HG03108 (cell line): ENCODE results near the gene TELO2.

Experiments
- ATAC-seq: cut with Tn5 transposase; IDR thresholded peaks from one replicate; pipeline ENCODE4 v1.9.1; 2021; ENCODE audit warnings: moderate library complexity; ENCODE audit not compliant: unreplicated experiment

Gene TELO2

GRCh38 chr16:1496464-1496863 is 3.3 kb downstream of the TELO2 start:
- ATAC-seq: no peak

- ATAC-seq: no peak
These were observed 3.9 kb downstream of the TELO2 start for GRCh38 chr16:1497014-1497598.

GRCh38 chr16:1498899-1499676 is 5.9 kb downstream of the TELO2 start:
- no peak for ATAC-seq

- no peak for ATAC-seq
These were observed 6.8 kb downstream of the TELO2 start for GRCh38 chr16:1499756-1500464.

GRCh38 chr16:1500465-1501150 is 7.4 kb downstream of the TELO2 start:
- ATAC-seq: no peak

GRCh38 chr16:1501630-1502029 is 8.5 kb downstream of the TELO2 start:
- ATAC-seq: no peak

GRCh38 chr16:1502092-1503004 is 9.2 kb downstream of the TELO2 start:
- ATAC-seq: no peak

- no peak for ATAC-seq
These were observed 10.2 kb downstream of the TELO2 start for GRCh38 chr16:1503110-1503955.

GRCh38 chr16:1505073-1505844 is 12.1 kb downstream of the TELO2 start:
- no peak for ATAC-seq

- ATAC-seq: no peak
These were observed 12.8 kb downstream of the TELO2 start for GRCh38 chr16:1505912-1506311.

- ATAC-seq: no peak
These were observed 13.5 kb downstream of the TELO2 start for GRCh38 chr16:1506494-1507213.

- ATAC-seq: no peak
These were observed 15.5 kb downstream of the TELO2 start for GRCh38 chr16:1508494-1509187.

- ATAC-seq: no peak
These were observed 16.4 kb downstream of the TELO2 start for GRCh38 chr16:1509307-1510221.

GRCh38 chr16:1510272-1510671 is 17.1 kb downstream of the TELO2 start:
- ATAC-seq: no peak

- no peak for ATAC-seq
These were observed 17.8 kb downstream of the TELO2 start for GRCh38 chr16:1510941-1511351.
